K562 (cell line): Measurements from ENCODE around the gene RACGAP1. TPM values are rescaled to one million over a fixed set of nuclear protein-coding genes. Genes with fewer than 3 reads are reported as not detected.

ENCODE experiments used
- ATAC-seq: fragments of 200-7000 bp; cut with Tn5 transposase; 3 replicates; pipeline ENCODE4 v1.9.1; 2020; ENCODE audit warnings: moderate library complexity
- BruUV-seq: library from RNA; stranded (reverse); fragments of 400-500 nt; replicated peaks from 2 replicates; lab custom pipeline; 2021; lab: Mats Ljungman, UMichigan
- CTCF ChIA-PET: fragments of 300-600 bp; formaldehyde crosslinking; extraction: SDS; loops from one replicate; lab custom pipeline; 2021; ENCODE audit warnings: low intra/inter-chr PET ratio; lab: Yijun Ruan, JAX
- POLR2A ChIA-PET: fragments of 300-600, 350-650 bp; sonication (Branson Sonifier 250); formaldehyde crosslinking; extraction: SDS; loops from one replicate; lab custom pipeline; 2021; ENCODE audit warnings: antibody characterized with exemption, inconsistent platforms; lab: Yijun Ruan, JAX
- DNase-seq, 4 experiments: peaks; one replicate each; pipeline versions ENCODE4 v3.0.0 to v3.0.0-alpha.2; 2011 to 2018; ENCODE audit warnings: low spot score in 3 of 4, mixed read lengths in 3 of 4; ENCODE audit errors: extremely low read depth in 1 of 4
- FAIRE-seq: peaks from 2 replicates; lab custom pipeline; 2011; peaks lifted over from hg19 to GRCh38; lab: Jason Lieb, UNC
- H2AFZ ChIP-seq: 2 replicates; pipeline ENCODE4 v1.6.0; 2011; ENCODE audit warnings: low read depth, low read length, control low read depth, inconsistent platforms
- H3K27ac ChIP-seq: fragments of 200-600 bp; 3 replicates; pipeline ENCODE4 v1.8.0; 2011; ENCODE audit warnings: low read depth, mild to moderate bottlenecking, control low read depth, inconsistent platforms, low read length, moderate library complexity, mixed read lengths; ENCODE audit errors: extremely low read depth
- H3K27me3 ChIP-seq, 2 experiments: fragments of 300-600 bp in 1 of 2; 2 replicates in 1 of 2; 3 replicates in 1 of 2; pipeline versions ENCODE4 v1.6.0 to v1.8.0; 2011; ENCODE audit warnings: inconsistent platforms in 2 of 2, low read length in 2 of 2, mild to moderate bottlenecking in 1 of 2, mixed read lengths in 1 of 2, moderate library complexity in 1 of 2; ENCODE audit not compliant: control insufficient read depth in 2 of 2, insufficient read depth in 2 of 2
- H3K36me3 ChIP-seq: fragments of 300-600 bp; 3 replicates; pipeline ENCODE4 v1.8.0; 2011; ENCODE audit warnings: mild to moderate bottlenecking, low read length, inconsistent platforms; ENCODE audit not compliant: control insufficient read depth, insufficient read depth
- H3K4me1 ChIP-seq, 2 experiments: fragments of 200-600 bp in 1 of 2; replicated peaks in 1 of 2; 2 replicates in 1 of 2; 3 replicates in 1 of 2; pipeline versions ENCODE4 v1.5.1 to v1.8.0; 2011; ENCODE audit warnings: inconsistent platforms in 2 of 2, low read length in 2 of 2, mild to moderate bottlenecking in 1 of 2, mixed read lengths in 1 of 2, moderate library complexity in 1 of 2; ENCODE audit not compliant: control insufficient read depth in 2 of 2, insufficient read depth in 2 of 2
- H3K4me2 ChIP-seq: 2 replicates; pipeline ENCODE4 v1.6.1; 2011; ENCODE audit warnings: low read length, control low read depth, inconsistent platforms, mixed read lengths; ENCODE audit not compliant: insufficient read depth
- H3K4me3 ChIP-seq: fragments of 200-600 bp; sonication (generic), shearing (Covaris generic); 2 replicates; pipeline ENCODE4 v1.5.1; 2016; ENCODE audit warnings: control low read depth, inconsistent platforms
- H3K79me2 ChIP-seq: fragments of 200-600 bp; 3 replicates; pipeline ENCODE4 v1.8.0; 2011; ENCODE audit warnings: low read length, inconsistent platforms; ENCODE audit not compliant: control insufficient read depth, insufficient read depth
- H3K9ac ChIP-seq, 2 experiments: 2 replicates each; pipeline versions ENCODE4 v1.6.0 to v1.6.1; 2011; ENCODE audit warnings: low read depth in 2 of 2, low read length in 2 of 2, control low read depth in 1 of 2, inconsistent platforms in 1 of 2, mild to moderate bottlenecking in 1 of 2, mixed read lengths in 1 of 2; ENCODE audit not compliant: insufficient read depth in 1 of 2
- H3K9me1 ChIP-seq: one replicate; pipeline ENCODE4 v1.6.0; 2011; ENCODE audit warnings: inconsistent platforms, mild to moderate bottlenecking, low read length, moderate library complexity; ENCODE audit not compliant: control insufficient read depth, insufficient read depth
- H3K9me3 ChIP-seq: replicated peaks from 2 replicates; pipeline ENCODE4 v1.5.1; 2011; ENCODE audit warnings: low read depth, low read length, inconsistent platforms; ENCODE audit not compliant: control insufficient read depth, insufficient read depth
- H4K20me1 ChIP-seq: replicated peaks from 2 replicates; pipeline ENCODE4 v1.6.1; 2011; ENCODE audit warnings: low read length, inconsistent platforms, mixed read lengths; ENCODE audit not compliant: control insufficient read depth, insufficient read depth
- ARID3A ChIP-seq: IDR thresholded peaks from 2 replicates; pipeline ENCODE4 v1.6.1; 2012; ENCODE audit warnings: low read depth, low read length, improper control_type of control experiment, borderline replicate concordance
- ATF7 ChIP-seq: fragments of 450-650 bp; IDR thresholded peaks from 2 replicates; pipeline ENCODE4 v1.7.1; 2014; ENCODE audit warnings: mild to moderate bottlenecking, moderate library complexity
- ELF4 ChIP-seq: fragments of 450-650 bp; formaldehyde crosslinking; IDR thresholded peaks from 2 replicates; pipeline ENCODE4 v1.4.0; 2022; ENCODE audit warnings: missing genetic modification characterization
- GATA2 ChIP-seq: sonication (generic); formaldehyde crosslinking; IDR thresholded peaks from 2 replicates; pipeline ENCODE4 v1.4.0; 2020; ENCODE audit warnings: mild to moderate bottlenecking, missing genetic modification reagents
- KLF6 ChIP-seq: fragments of 250-450 bp; sonication (Bioruptor Pico); IDR thresholded peaks from 2 replicates; pipeline ENCODE4 v1.4.0; 2020; ENCODE audit warnings: mild to moderate bottlenecking, moderate library complexity, borderline replicate concordance
- RNF2 ChIP-seq: sonication (generic); IDR thresholded peaks from 2 replicates; pipeline ENCODE4 v1.6.1; 2016
- SMAD2 ChIP-seq: fragments of 150-350 bp; IDR thresholded peaks from 2 replicates; pipeline ENCODE4 v1.6.1; 2014; ENCODE audit warnings: low read depth, mild to moderate bottlenecking, low read length
- ZNF592 ChIP-seq: fragments of 450-650 bp; IDR thresholded peaks from 2 replicates; pipeline ENCODE4 v1.6.1; 2017; ENCODE audit warnings: antibody characterized with exemption, mild to moderate bottlenecking
- WGBS: fragments of 100-300 bp; shearing (Covaris generic); methylation state at CpG from one replicate; pipeline ENCODE4 v1.1.6; 2016; ENCODE audit warnings: low coverage, mixed read lengths; ENCODE audit not compliant: insufficient coverage; ENCODE audit errors: missing lambda C conversion rate; 5-methylcytosine and 5-hydroxymethylcytosine counted together
- in situ Hi-C: fragments of 300-500 bp; cut with MboI; formaldehyde crosslinking; loops from 4 replicates; pipeline ENCODE4 v1.15.0; 2018; ENCODE audit warnings: inconsistent platforms, mixed read lengths
- intact Hi-C: fragments of 100-400 bp; cut with micrococcal nuclease; formaldehyde crosslinking; loops from 2 replicates; pipeline ENCODE4 v1.14.2; 2022
- polyA plus RNA-seq, 8 experiments: library from polyadenylated mRNA; depleted of rRNA in 4 of 8; stranded (reverse) in 5 of 8; unstranded in 3 of 8; fragments of >200 nt; fragmentation: Nextera tagmentation in 2 of 8; fragmentation: Illumina TruSeq in 1 of 8; extraction: Ambion mirVana in 2 of 8; extraction: Trizol in 1 of 8; gene quantifications; 2 replicates each; pipeline versions ENCODE4 v1.2.1 to v1.2.3, GENCODE V29; 2011 to 2014; ENCODE audit warnings: inconsistent platforms in 1 of 8, missing spikeins in 1 of 8
- total RNA-seq, 7 experiments: library from RNA; depleted of rRNA in 6 of 7; stranded (reverse); fragments of >200 nt in 6 of 7; fragmentation: Illumina TruSeq in 2 of 7; extraction: Trizol in 2 of 7; gene quantifications; 2 replicates each; pipeline versions ENCODE4 v1.2.1 to v1.2.3, GENCODE V29; 2011 to 2021; ENCODE audit warnings: low replicate concordance in 1 of 7

Gene RACGAP1
- total and polyA plus RNA-seq, 9 of the 15 experiments (the other 6 are each of a cell fraction or from before 2014, with no cell fraction given): 56.4 to 92.9 (median 71.8) TPM

- TF ChIP-seq ZNF592 (no peak), GATA2 (no peak), KLF6 (CRISPR knock-in tag) (no peak)
These were observed 50.0 kb downstream of the RACGAP1 start (continued) for GRCh38 chr12:49975318-49975761.

GRCh38 chr12:49974677-49975317, 50.5 kb downstream of the RACGAP1 start:
- H3K9me1 ChIP-seq: no peaks in the 10 kb centered on the region
- in situ Hi-C loops: loop anchor here (5.0 kb wide), 1 partner anchor 93 kb away; no protein-coding TSS in a partner anchor
- intact Hi-C loops: no loop called here
- no TSS peak for BruUV-seq
- FAIRE-seq (no peak), DNase-seq (no peak), ATAC-seq (no peak)
- H2AFZ ChIP-seq: no peak overlapping the region
- no peak overlapping the region for H3K4me2 ChIP-seq
- peaks cover 18 to 45% of the 10 kb centered on the region in 2 experiments; a peak in 4 of 5 replicates for H3K27me3 ChIP-seq
- H3K36me3 ChIP-seq: no peaks in the 10 kb centered on the region
- CTCF ChIA-PET: interaction anchor here (0.6 to 1.5 kb wide), 5 partner anchors 81 to 978 kb away, joined by 3 to 5 read pairs (median 4); no protein-coding TSS in a partner anchor
- TF ChIP-seq ATF7 (peak; percentile 1; the same call in 1 of the 2 replicates), ARID3A (no peak), SMAD2 (no peak), ELF4 (CRISPR knock-in tag) (no peak), RNF2 (no peak)
- POLR2A ChIA-PET: interaction anchor here (0.7 to 1.0 kb wide), 4 partner anchors 8 to 201 kb away, joined by 3 to 5 read pairs (median 4); no protein-coding TSS in a partner anchor
- H3K27ac ChIP-seq: no peak overlapping the region
- H3K4me3 ChIP-seq: no peak overlapping the region
- H3K79me2 ChIP-seq: no peaks in the 10 kb centered on the region
- no peaks in the 10 kb centered on the region for H3K9me3 ChIP-seq
- H3K4me1 ChIP-seq: peaks cover 0 to 31% of the 10 kb centered on the region in 2 experiments; a peak in 2 of 5 replicates
- WGBS: 25% methylated on average over 6 of the region's 8 CpGs
- H3K9ac ChIP-seq: 0 out of 4 replicates have a peak overlapping the region, but pooled peaks of 1 of the 2 experiments have one; percentile 50
- peaks cover 14% of the 10 kb centered on the region for H4K20me1 ChIP-seq
